Endothelial cell (in vitro differentiated cells): ENCODE measurements around the gene RNF145. TPM values are rescaled to one million over a fixed set of nuclear protein-coding genes. Genes with fewer than 3 reads are reported as not detected.
A peak's percentile ranks its signal among the peaks of the same experiment; 100 is the strongest.

Experiments used
- DNase-seq: peaks from one replicate; pipeline ENCODE4 v3.0.0; 2021; ENCODE audit warnings: low spot score
- H3K27ac Mint-ChIP-seq: one replicate; pipeline ENCODE4 v1.8.0; 2021; ENCODE audit warnings: mixed read lengths, inconsistent platforms; ENCODE audit not compliant: unreplicated experiment
- H3K27me3 Mint-ChIP-seq: one replicate; pipeline ENCODE4 v1.8.0; 2021; ENCODE audit warnings: mild to moderate bottlenecking, moderate library complexity, mixed read lengths, inconsistent platforms; ENCODE audit not compliant: unreplicated experiment
- H3K36me3 Mint-ChIP-seq: one replicate; pipeline ENCODE4 v1.8.0; 2021; ENCODE audit warnings: mild to moderate bottlenecking, low read depth, mixed read lengths, inconsistent platforms; ENCODE audit not compliant: unreplicated experiment
- H3K4me1 Mint-ChIP-seq: one replicate; pipeline ENCODE4 v1.8.0; 2021; ENCODE audit warnings: mild to moderate bottlenecking, mixed read lengths, inconsistent platforms; ENCODE audit not compliant: unreplicated experiment
- H3K4me3 Mint-ChIP-seq: one replicate; pipeline ENCODE4 v1.8.0; 2021; ENCODE audit warnings: mild to moderate bottlenecking, mixed read lengths, inconsistent platforms; ENCODE audit not compliant: unreplicated experiment
- H3K9me3 Mint-ChIP-seq: one replicate; pipeline ENCODE4 v1.8.0; 2021; ENCODE audit warnings: mixed read lengths, inconsistent platforms; ENCODE audit not compliant: unreplicated experiment
- long read RNA-seq: library from polyadenylated mRNA; unstranded; transcript quantifications from one replicate; pipeline ENCODE4 v2.0.0, GENCODE V29; 2020; ENCODE audit not compliant: unreplicated experiment
- total RNA-seq: library from RNA; stranded (reverse); fragmentation: NEBNext Ultra II Directional; extraction: Animal tissue kit (Norgen Biotek cat#: 25700); gene quantifications from one replicate; pipeline ENCODE4 v1.2.1, GENCODE V29; 2021; ENCODE audit not compliant: unreplicated experiment
- TF ChIP-seq, protein P1 (sequence below): fragments of 200-600 bp; sonication (generic); IDR thresholded peaks from one replicate; pipeline ENCODE4 v1.5.0; 2021; ENCODE audit warnings: antibody characterized with exemption; ENCODE audit not compliant: unreplicated experiment

RNF145 gene
- 102 TPM for total RNA-seq
- long read RNA-seq, partial matches to known transcripts, result 1 of 32 reads
- long read RNA-seq, other reads (novel, unspliced or antisense), result 29 of 32 reads

GRCh38 chr5:159209438-159210209, at the start of gene RNF145:
TSS of gene RNF145 (minus strand) at chr5:159209553. CDS start at chr5:159203617, 5,936 bp downstream.
- peak within 1 kb of the TSS; percentile 98 for H3K4me3 Mint-ChIP-seq
- peak within 1 kb of the TSS; percentile 99 for H3K27ac Mint-ChIP-seq
- peaks cover 60% of the 10 kb centered on the region for H3K4me1 Mint-ChIP-seq
- peak; percentile 76 for DNase-seq
- TF ChIP-seq, protein P1, sequence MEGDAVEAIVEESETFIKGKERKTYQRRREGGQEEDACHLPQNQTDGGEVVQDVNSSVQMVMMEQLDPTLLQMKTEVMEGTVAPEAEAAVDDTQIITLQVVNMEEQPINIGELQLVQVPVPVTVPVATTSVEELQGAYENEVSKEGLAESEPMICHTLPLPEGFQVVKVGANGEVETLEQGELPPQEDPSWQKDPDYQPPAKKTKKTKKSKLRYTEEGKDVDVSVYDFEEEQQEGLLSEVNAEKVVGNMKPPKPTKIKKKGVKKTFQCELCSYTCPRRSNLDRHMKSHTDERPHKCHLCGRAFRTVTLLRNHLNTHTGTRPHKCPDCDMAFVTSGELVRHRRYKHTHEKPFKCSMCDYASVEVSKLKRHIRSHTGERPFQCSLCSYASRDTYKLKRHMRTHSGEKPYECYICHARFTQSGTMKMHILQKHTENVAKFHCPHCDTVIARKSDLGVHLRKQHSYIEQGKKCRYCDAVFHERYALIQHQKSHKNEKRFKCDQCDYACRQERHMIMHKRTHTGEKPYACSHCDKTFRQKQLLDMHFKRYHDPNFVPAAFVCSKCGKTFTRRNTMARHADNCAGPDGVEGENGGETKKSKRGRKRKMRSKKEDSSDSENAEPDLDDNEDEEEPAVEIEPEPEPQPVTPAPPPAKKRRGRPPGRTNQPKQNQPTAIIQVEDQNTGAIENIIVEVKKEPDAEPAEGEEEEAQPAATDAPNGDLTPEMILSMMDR, result no peak
- H3K9me3 Mint-ChIP-seq, result no peaks in the 10 kb centered on the region
- H3K36me3 Mint-ChIP-seq, result peaks cover 22% of the 10 kb centered on the region
- H3K27me3 Mint-ChIP-seq, result peaks cover 21% of the 10 kb centered on the region

- TF ChIP-seq, protein P1, result no peak
- Mint-ChIP-seq H3K9me3 (no peaks in the 10 kb centered on the region), H3K4me3 (no peak overlapping the region), H3K36me3 (no peaks in the 10 kb centered on the region), H3K27ac (no peak overlapping the region), H3K4me1 (peaks cover 6% of the 10 kb centered on the region), H3K27me3 (peaks cover 5% of the 10 kb centered on the region)
- DNase-seq, result no peak
Measured at GRCh38 chr5:159258361-159258760, 49.0 kb upstream of the RNF145 start.

- peaks cover 2% of the 10 kb centered on the region for H3K27me3 Mint-ChIP-seq
- TF ChIP-seq, protein P1, result peak; percentile 47
- no peaks in the 10 kb centered on the region for H3K36me3 Mint-ChIP-seq
- peaks cover 3% of the 10 kb centered on the region for H3K4me1 Mint-ChIP-seq
- no peak overlapping the region for H3K27ac Mint-ChIP-seq
- H3K4me3 Mint-ChIP-seq, result no peak overlapping the region
- no peaks in the 10 kb centered on the region for H3K9me3 Mint-ChIP-seq
- no peak for DNase-seq
Measured at GRCh38 chr5:159257629-159258283, 48.4 kb upstream of the RNF145 start.

- no peaks in the 10 kb centered on the region for H3K36me3 Mint-ChIP-seq
- no peak overlapping the region for H3K27ac Mint-ChIP-seq
- no peak overlapping the region for H3K4me3 Mint-ChIP-seq
- DNase-seq, result no peak
- no peaks in the 10 kb centered on the region for H3K27me3 Mint-ChIP-seq
- no peaks in the 10 kb centered on the region for H3K9me3 Mint-ChIP-seq
- H3K4me1 Mint-ChIP-seq, result no peaks in the 10 kb centered on the region
- TF ChIP-seq, protein P1, result no peak
Measured at GRCh38 chr5:159257007-159257406, 47.7 kb upstream of the RNF145 start.

GRCh38 chr5:159252195-159252594, 42.8 kb upstream of the RNF145 start:
- Mint-ChIP-seq H3K36me3 (no peaks in the 10 kb centered on the region), H3K4me1 (no peaks in the 10 kb centered on the region), H3K27me3 (no peaks in the 10 kb centered on the region), H3K27ac (no peak overlapping the region), H3K4me3 (no peak overlapping the region), H3K9me3 (no peaks in the 10 kb centered on the region)
- DNase-seq, result no peak
- TF ChIP-seq, protein P1, result no peak
